ENCODE data around the gene MLLT1.

DNA sequence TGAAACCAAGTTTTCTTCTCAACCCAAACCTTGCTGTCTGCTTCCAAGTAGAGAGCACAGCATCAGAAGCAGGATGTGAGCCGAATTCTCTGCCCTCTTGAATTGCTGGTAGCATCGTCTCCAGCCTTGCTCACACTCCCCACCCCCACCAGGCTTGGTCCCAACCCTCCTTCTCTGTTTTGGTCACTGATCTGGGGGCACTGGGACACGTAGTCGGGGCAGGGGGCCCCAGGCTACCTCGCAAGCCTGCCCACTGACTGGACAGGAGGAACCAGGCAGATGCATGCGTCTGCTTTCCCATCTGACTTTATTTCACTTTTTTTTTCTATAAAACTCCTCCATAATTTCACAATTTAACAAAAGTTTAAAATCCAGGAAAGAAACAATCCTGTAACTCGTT lies 69.7 kb downstream of the MLLT1 start:
- TF ChIP-seq, protein P1, sequence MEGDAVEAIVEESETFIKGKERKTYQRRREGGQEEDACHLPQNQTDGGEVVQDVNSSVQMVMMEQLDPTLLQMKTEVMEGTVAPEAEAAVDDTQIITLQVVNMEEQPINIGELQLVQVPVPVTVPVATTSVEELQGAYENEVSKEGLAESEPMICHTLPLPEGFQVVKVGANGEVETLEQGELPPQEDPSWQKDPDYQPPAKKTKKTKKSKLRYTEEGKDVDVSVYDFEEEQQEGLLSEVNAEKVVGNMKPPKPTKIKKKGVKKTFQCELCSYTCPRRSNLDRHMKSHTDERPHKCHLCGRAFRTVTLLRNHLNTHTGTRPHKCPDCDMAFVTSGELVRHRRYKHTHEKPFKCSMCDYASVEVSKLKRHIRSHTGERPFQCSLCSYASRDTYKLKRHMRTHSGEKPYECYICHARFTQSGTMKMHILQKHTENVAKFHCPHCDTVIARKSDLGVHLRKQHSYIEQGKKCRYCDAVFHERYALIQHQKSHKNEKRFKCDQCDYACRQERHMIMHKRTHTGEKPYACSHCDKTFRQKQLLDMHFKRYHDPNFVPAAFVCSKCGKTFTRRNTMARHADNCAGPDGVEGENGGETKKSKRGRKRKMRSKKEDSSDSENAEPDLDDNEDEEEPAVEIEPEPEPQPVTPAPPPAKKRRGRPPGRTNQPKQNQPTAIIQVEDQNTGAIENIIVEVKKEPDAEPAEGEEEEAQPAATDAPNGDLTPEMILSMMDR (IDR thresholded peaks at IDR 0.05): no peak
- no peak for TF ChIP-seq POLR2A (IDR thresholded peaks at IDR 0.05)

Measured in ovary (tissue), 3 donors.